Dermis microvascular lymphatic vessel endothelial cell (primary cell): ENCODE measurements around the gene SEMA3A. TPM values are rescaled to one million over a fixed set of nuclear protein-coding genes. Genes with fewer than 3 reads are reported as not detected.
A peak's percentile ranks its signal among the peaks of the same experiment; 100 is the strongest.
"Not testable (repeated sequence)": the region's sequence is repeated elsewhere in the genome, so short reads cannot be mapped to it uniquely, and the experiment has no call there.

Experiments used
- DNase-seq, 2 donors: peaks; one replicate each; pipeline versions ENCODE4 v3.0.0 to v3.0.0-alpha.2; 2010; ENCODE audit warnings: low read depth in 2 of 2
- total RNA-seq: library from RNA; depleted of rRNA; stranded (reverse); fragments of >200 nt; gene quantifications from 2 replicates; pipeline ENCODE4 v1.2.1, GENCODE V29; 2014

Gene SEMA3A
- total RNA-seq, 1 donor from 2014 or later: 35.0 TPM

DNA sequence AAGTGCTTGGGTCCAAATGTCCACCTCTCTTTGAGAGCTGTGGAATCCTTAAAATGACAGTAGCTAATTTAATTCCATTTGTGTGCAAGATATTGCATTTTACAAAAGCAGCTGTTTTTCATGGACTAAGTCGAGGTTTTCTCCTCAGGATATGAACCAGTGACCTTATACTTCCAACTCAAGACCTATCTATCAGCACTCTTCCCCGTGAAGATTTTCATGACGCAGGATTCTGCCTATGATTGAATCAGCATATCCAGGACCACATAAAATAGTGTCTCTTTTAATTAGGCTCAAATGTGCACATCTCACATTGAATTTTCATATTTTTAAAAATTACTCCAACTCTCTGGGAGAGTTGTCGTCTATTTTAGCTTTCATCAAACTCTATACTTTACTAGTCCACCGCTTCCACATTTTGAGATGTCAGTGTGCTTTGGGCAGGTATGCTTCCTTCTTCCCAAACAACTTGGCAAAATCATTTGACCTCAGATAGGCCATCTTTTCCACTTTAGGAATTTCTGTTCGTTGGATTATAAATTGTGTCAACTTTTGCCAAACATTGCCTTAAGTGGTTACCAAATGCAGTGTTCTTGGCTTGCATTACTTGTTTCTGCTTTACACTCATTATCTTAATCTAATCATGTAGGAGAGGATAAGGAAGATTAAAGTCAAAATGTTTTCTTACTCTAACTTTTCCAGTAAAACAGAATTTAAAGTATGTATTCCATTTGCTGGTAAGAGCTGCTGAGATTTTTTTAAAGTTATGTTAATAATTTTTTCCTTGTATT lies 39.4 kb downstream of the SEMA3A start:
- no peak for DNase-seq

DNA sequence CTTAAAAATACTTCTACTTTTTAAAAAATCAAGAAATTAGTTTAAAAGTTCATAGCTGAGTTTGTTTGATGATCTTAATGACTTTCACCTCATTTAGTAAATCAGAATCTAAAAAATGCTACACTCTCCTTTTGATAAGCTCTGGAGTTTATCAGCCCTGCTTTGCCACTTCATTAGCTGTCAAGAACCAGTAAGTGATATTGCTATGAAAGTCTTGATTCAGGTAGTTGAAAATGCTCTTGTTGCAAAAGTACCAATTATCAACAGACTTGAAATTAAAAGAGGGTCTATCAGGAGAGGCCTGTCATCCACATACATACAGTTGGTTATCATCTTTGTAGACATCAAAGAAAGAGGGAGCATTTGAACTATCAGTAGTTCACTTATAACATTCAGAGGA lies 41.6 kb downstream of the SEMA3A start:
- DNase-seq: no peak

DNA sequence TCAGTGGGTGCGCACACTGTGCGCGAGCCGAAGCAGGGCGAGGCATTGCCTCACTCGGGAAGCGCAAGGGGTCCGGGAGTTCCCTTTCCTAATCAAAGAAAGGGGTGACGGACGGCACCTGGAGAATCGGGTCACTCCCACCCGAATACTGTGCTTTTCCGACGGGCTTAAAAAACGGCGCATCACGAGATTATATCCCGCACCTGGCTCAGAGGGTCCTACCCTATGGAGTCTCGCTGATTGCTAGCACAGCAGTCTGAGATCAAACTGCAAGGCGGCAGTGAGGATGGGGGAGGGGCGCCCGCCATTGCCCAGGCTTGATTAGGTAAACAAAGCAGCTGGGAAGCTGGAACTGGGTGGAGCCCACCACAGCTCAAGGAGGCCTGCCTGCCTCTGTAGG lies 44.2 kb downstream of the SEMA3A start:
- DNase-seq: not testable (repeated sequence)

DNA sequence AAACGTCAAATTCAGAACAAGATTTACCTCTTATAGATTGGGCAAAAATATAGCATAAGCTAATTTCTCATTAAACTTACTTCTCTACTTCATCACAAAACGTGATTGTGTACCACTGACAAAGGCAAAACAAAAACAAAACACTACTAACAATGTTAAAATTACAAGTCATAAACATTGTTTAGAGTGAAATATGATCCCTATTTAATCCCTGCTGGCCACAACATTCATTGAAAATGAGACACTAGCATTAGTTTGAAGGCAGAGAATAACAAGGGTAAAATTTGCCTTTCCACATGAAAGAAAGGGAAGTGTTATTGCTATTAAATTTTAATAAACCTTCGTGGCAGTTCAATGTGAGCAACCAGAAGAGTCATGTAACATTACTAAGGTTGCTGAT lies 45.0 kb downstream of the SEMA3A start:
- no peak for DNase-seq

DNA sequence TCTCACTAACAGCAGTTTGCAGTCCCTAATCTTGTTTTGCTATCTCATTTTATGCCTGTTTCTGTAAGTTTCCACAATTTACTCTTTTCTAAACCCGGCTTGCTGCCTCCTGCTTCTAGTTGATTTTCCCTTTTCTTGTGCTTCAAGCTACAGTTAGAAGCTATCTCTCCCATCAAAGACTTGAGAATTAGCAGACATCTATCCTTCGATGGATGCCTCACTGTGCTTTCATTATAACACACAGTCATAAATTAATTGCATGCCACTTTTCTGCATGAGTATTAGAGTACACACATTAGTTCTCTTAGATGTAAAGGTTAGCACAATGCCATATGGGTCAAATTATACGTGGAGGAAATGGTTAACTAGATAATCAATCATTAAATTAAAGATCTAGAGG lies 48.7 kb downstream of the SEMA3A start:
- no peak for DNase-seq

DNA sequence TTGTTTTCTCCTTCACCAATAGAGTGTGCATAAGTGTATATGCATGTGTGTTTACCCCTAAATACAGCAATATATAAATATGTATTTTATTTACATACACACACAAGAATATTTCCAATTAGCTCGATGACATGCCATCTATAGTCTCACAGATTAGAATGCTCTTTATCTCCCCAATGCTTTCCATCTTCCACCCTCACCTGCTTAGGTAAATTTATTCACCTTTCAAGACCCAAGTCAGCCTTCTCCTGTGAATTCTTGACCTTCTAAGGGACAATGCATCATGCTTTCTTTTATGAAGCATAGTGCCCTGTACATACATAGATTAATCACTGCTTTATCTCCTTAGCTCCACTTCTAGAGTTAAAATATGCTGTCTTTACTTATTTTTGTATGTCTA lies 49.7 kb downstream of the SEMA3A start:
- DNase-seq: no peak

DNA sequence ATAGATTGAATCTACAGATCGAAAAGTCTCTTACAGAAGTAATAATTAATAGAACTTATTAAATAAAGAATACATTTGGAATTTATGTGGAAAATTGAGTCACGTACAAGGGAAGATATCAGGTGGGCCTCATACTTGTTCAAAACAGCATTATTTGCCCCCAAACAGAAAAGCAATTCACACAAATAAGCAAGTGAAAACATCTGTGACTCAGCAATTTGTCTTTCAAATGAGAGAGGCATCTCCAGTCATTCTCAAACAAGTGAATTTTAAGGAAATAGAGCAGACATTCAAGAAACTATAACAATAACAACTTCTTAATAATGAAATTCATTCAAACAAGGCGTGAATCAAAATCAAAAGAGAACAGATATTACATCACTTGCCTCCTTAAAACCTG lies 50.1 kb downstream of the SEMA3A start:
- DNase-seq: peak in 1 of 2 donors; percentile 23

DNA sequence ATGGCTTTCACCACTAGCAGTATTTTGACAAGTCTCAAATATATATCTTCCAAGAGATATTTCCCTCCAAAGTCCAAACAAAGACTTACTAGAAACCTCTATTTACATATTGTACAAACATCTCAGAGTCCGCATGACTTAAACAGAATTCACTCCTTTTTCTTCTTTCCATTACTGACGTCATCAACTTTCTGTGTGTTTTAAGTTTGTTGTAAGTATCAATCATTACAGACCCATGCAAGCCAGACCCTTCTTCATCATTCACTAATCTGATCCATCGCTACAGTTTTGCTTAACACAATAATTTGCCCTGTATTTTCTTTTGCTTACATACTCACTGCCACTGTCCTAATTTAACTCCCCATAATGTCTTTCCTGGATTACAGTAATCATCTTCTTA lies 51.9 kb downstream of the SEMA3A start:
- no peak for DNase-seq

DNA sequence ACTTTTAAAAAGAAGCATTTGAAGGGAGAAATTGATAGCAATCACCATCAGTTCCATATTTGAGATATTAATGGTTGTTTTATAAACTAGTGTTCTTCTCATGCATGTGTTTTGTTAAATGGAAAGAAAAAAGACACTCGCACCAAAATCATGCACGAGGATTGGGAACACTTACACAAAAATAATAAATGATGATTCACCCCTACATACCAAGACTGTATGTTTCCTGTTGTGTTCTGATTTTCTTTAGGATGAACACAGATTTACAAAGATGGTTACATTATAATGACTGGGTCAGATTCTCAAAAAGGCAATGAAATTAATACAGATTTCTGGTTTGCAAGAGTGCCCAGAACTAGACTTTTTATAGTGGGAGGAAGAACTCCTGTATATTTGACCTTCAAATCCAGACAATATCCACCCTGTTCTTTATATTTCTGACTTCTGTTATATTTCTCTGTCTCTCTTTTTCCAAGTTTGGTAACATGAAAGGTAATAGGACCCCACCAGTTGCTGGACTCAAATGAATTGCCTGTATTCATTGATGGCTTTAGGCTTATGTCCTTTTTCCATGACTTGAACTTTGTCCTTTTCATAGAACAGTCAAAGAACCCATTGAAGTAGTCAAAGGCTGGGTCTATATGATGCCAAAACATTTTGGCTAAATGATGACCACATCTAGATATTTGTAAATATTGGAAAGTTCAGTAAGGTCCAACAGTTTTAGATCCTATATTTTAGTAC lies 54.4 kb downstream of the SEMA3A start:
- peak in 1 of 2 donors; percentile 66 for DNase-seq

DNA sequence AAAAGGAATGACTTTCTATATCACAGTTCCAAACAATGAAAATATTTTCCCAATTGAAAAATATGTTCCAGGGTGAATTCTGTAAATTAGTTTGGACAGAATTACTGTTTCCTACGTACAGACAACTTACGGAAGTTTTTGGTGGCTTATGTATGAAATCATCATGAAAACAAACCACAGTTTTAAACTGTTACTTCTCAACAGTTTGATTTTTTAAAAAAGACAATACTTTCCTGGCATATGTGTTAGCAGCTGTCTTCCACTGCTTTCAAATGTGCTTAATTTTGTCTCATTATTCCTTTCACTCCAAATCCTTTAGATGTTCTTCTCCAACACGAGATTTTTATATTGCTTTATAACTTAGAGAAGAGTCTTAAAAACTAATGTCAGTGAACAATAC lies 56.2 kb downstream of the SEMA3A start:
- peak in 1 of 2 donors; percentile 7 for DNase-seq

DNA sequence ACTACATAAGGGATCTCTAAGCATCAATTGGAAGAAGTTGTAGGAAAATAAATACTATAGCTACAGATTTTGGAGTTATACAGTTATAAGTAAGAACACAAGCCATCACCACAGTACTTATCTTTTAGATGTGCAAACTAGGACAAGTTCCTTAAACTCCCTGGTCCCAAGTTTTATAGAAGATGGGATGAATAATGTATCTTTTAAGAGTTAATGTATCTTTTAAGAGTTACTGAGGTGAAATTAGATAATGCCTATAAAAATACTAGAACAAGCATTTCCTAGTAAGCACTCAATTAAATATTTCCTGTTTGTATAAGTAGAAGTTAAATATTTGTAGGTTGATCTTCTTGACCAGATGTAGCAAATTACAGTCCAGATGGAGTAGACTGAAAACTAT lies 56.8 kb downstream of the SEMA3A start:
- no peak for DNase-seq

DNA sequence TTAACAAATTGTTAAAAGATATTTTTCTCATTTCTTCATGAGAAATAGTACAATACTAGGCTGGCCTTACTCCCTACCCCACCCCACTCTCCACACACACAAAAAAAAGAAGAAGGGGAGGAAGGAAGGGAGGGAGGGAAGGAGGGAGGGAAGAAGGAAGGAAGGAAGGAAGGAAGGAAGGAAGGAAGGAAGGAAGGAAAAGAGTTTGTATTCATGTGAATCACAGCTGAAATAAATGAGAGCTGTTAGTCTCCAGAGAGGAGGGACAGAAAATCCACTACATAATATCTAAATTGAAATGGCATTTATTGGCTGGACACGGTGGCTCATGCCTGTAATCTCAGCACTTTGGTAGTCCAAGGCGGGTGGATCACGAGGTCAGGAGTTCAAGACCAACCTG lies 57.8 kb downstream of the SEMA3A start:
- no peak for DNase-seq

DNA sequence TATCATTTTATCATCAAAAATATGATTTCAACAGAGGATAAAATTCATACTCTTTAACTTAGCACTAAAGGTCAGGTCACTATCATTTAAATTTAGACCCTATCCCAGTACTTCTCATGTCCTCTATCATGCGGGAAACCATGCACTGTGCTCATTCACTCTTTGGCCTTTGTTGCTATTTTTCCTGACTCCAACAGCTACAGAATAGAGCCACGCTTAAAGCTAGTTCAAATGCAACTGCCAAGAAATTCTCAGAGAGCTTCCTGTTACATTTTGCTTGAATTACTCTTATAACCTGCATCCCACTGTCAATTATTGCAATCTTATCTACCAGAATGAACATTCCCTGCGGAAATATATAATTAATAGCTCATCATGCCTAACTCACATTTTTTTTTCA lies 58.3 kb downstream of the SEMA3A start:
- DNase-seq: peak; percentile 66 to 72

DNA sequence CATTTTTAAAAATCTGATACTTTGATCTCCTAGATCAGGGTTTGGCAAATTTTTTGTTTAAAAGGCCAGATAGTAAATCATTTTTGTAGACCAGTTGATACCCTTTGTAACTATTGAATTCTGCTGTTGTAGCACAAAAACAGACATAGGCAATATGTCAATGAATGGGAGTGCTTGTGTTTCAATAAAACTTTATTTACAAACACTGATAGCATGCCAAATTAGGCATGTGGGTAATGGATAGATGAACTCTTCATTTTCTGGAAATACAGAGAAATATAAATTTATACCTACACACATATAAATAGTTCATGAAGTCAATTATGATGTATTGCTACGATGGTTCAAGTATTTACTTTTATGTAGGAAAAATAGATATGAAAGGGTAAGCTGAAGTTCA lies 60.4 kb downstream of the SEMA3A start:
- DNase-seq: no peak

DNA sequence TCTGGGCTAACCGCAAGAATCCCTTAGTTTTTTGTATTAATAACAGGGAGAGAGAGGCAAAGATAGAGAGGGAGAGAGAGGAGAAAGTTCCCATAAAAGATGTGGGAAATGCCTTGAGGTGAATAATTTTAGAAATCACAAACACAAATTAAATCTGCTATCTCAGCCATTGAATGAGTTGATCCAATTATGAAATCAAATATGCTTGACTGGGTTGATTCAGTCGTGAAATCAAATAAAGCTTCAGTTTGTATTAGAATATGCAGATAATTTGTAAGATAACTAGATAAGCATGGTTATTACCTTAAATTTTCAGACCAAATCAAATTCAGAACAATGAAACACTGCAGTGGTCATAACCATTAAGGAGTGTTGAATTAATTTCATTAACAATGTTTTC lies 68.9 kb downstream of the SEMA3A start:
- no peak for DNase-seq

DNA sequence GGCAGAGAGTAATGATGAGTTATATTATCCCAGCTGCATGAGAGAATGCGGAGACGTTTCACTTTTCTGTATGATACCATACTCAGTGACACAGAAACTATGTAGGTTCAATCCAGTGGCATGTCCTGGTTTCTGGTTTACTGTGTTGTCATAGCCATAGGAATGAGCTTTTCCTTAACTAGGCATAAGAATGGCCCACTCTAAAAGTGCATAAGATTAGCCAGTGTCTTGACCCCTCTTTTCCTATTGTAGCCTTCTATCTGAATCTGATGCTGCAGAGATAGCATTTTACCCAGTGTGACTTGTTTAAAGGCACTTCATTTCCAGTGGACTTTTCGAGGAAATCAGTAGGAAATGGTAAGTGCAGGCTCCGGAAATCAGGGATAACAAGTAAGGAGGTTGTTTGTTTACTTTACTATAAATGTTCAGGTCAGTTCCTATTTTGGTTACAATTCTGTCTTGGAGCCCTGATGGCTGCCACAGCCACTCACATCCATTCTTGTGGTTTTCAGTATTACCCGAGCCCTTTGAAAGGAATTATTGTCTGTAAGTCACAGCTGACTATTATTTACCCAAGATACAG lies 70.5 kb downstream of the SEMA3A start:
- DNase-seq: peak in 1 of 2 donors; percentile 75

DNA sequence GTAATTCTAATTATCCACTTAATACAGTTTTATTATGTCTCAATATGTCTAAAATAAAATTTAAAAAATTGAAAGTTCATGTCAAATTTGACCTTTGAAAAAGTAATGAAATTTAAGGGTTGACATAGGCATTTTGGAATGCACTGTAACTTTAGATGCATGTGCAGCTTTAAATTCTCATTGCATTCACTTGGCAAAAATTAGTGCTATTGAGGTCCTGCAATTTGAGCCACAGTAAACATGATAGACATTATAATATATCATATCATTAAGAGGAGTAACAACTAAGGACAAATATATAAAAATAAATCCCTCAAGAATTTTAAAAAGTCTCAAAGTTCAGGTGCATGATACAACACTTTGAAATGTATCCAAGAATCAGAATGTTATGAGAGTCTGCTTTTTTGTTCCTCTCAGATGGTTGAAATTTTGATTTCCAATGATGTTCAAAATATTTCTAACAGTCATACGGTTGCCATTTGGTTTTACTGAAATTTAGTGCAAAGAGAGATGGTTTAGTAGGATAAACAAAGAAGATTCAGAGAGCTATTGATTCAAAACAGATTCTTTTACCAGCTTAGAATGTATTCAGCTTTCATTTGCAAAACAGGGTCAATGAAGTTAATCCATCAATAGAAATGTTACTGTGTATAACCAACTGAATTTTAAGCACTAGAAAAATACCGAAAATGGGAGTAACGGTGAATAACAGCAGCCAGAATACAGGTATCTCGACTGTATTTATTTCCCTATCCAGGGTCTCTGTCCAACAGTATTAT lies 71.8 kb downstream of the SEMA3A start:
- DNase-seq: no peak

DNA sequence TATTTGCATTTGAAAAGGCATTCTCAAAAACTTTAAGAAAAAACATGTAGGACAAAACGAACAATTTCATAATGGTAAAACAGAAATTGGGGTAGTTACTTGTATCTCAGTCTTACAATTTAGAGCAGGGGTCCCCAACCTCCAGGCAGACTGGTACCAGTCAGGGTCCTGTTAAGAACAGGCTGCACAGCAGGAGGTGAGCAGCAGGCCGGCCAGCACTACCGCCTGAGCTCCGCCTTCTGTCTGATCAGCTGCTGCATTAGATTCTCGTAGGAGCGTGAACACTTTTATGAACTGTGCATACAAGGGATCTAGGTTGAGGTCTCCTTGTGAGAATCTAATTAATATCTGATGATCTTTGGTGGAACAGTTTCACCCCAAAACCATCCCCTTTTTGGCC lies 77.3 kb downstream of the SEMA3A start:
- no peak for DNase-seq

DNA sequence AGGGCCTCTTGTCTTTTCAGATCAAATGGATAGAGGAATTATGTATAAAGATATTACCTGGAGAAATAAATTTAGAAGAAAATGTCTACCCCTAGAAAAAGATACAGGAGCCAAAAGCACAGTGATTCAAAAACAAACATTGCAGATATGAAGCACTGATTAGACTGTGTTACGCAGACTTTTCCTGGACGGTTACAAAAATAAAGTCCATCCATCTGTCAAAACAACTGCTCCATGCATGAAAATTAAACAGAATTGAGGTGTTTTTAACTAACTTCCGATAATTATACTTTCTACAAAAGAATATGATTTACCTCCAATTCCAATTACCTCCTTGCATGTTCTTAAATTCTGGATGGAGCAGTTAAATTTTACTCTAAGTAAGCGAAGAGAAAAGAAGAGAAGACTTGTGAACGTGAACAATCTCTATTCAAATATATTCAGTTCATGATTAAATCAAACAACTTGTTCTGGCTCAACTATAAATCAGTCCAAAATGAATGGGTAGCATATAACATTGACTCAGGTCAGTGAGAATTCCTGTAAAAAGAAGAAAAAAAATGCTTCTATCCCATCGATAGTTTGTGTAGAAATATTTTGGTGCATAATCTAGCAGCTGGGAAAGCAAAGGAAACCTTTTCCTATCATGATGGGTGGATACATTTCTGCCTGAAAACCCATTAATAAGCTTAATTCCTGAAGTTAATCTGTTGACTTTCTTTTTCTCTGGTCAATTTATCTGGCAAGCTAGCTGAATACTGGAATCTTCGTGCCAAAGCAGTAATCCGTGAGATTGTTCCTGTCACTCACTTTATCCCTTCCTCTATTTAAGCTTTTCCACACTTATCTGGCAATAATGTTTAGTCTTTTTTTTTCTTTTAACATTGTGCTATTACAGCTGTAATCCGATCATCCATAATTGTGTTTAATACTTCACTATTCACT lies 80.4 kb downstream of the SEMA3A start:
- peak; percentile 74 to 86 for DNase-seq

DNA sequence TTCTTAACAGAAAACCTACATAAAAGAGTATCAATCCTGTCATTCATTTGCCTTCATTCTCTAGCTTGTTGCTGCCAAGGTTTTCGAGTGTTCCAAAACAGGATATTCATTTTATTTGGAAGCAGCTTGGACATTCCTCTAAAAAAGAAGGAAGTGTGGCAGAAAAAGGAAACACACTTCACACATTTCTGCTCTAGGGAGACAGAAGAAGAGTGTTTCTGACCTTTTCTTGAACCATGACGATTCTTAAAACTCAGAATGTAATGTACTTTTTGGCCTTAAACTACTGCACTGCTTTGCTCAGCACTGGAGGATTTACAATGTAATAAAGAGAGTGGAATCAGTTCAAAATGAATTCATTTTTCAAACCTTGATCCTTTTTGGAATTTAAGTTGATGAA lies 81.3 kb downstream of the SEMA3A start:
- DNase-seq: peak in 1 of 2 donors; percentile 74

DNA sequence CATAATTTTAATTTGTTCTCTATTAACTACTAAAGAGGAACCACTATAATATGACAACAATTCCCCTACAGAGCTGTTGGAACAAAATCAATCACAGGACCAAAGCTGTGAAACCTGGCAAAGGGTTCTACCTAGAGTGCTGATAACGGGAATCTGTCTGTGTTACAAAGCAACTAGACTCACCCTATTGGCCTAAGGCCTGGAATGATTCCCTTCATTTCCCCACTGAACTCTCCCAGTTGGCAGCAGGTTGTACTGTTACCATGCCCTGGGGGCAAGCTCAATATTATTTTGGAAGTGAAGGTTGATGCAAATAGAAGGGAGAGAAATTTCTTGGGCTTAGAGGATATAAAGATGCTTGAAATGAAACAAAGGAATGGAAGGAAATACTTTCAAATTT lies 81.8 kb downstream of the SEMA3A start:
- DNase-seq: peak; percentile 71 to 77
